ENCODE measurements around the gene C4orf51. TPM values are rescaled to one million over a fixed set of nuclear protein-coding genes. Genes with fewer than 3 reads are reported as not detected.

The C4orf51 gene
- total and polyA plus RNA-seq, 2 donors from 2014 or later: not detected

DNA sequence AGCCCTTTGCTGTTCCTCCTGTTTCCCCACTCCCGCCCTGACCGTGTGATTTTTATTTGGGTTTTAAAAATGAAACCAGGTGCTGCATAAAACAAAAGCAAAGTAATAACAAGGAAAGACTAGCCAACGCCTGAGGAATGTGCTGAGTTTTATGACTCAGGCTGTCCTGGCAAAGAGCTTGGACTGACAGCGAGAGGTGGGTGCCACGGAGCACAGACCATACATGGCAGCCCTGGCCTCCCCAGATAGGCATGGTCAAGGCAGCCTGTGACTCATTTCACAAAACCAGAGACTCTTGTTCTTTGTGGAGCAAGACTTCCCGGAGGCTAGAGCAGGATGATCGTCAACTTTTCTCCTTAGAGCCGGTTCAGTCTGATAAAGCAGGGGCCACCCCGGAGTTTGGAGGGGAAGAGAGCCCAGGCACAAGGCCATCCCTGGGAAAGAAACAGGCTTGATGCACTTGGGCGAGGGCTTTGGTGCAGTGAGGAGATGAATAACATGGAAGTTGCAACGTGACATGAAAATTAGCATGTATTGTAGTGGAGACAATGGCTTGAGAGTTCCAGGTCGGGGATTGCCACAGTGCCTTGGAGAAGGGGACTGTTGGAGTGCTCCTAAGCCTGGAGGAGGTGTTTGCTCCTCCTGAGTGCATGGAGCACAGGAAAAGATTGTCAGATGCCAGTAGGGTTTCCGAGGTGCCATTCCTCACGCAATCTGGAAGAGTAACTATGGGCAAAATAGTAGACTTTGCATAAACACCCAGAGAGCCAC, 54.8 kb downstream of the C4orf51 start:
- TF ChIP-seq CTCF (IDR thresholded peaks at IDR 0.05; ENCODE audit: borderline replicate concordance, extremely low read depth, insufficient read depth): no peak
- Histone ChIP-seq H3K36me3 (ENCODE audit: control insufficient read depth in 2 of 3, insufficient read depth in 3 of 3, low read length in 3 of 3) (no peaks in the 10 kb centered on the region), H3K27me3 (ENCODE audit: control insufficient read depth, insufficient read depth, low read length) (no peaks in the 10 kb centered on the region), H3K9ac (ENCODE audit: low read length in 3 of 3) (no peak overlapping the region), H3K4me1 (ENCODE audit: control insufficient read depth in 2 of 3, insufficient read depth in 2 of 3, low read depth in 1 of 3, low read length in 3 of 3) (peaks cover 6 to 27% (median 26%) of the 10 kb centered on the region in 3 donors), H3K27ac (ENCODE audit: low read depth in 2 of 2, low read length in 2 of 2) (peak overlapping the region; percentile 40 to 97), H3K4me3 (ENCODE audit: low read length in 3 of 3) (no peak overlapping the region), H3K9me3 (ENCODE audit: control insufficient read depth in 2 of 3, insufficient read depth in 1 of 3, low read length in 3 of 3) (no peaks in the 10 kb centered on the region)
- no peak for FAIRE-seq
- intact Hi-C loops (cut with DNase I): no loop called here
- DNase-seq: peak in 3 of 5 donors; percentile 19 to 89 (median 49)

- H3K4me1 ChIP-seq (ENCODE audit: control insufficient read depth in 2 of 3, insufficient read depth in 2 of 3, low read depth in 1 of 3, low read length in 3 of 3): peaks cover 6 to 26% (median 26%) of the 10 kb centered on the region in 3 donors
- intact Hi-C loops (cut with DNase I): no loop called here
- FAIRE-seq: no peak
Measured at GRCh38 chr4:145735347-145735675, 55.4 kb downstream of the C4orf51 start.

GRCh38 chr4:145735827-145736226, 55.9 kb downstream of the C4orf51 start:
- Histone ChIP-seq H3K4me1 (ENCODE audit: control insufficient read depth in 2 of 3, insufficient read depth in 2 of 3, low read depth in 1 of 3, low read length in 3 of 3) (peaks cover 4 to 25% (median 21%) of the 10 kb centered on the region in 3 donors), H3K9ac (ENCODE audit: low read length in 3 of 3) (no peak overlapping the region), H3K27ac (ENCODE audit: low read depth in 2 of 2, low read length in 2 of 2) (peak overlapping the region in 1 of 2 donors; percentile 62), H3K4me3 (ENCODE audit: low read length in 3 of 3) (no peak overlapping the region), H3K36me3 (ENCODE audit: control insufficient read depth in 2 of 3, insufficient read depth in 3 of 3, low read length in 3 of 3) (no peaks in the 10 kb centered on the region), H3K27me3 (ENCODE audit: control insufficient read depth, insufficient read depth, low read length) (no peaks in the 10 kb centered on the region), H3K9me3 (ENCODE audit: control insufficient read depth in 2 of 3, insufficient read depth in 1 of 3, low read length in 3 of 3) (no peaks in the 10 kb centered on the region)
- DNase-seq (no peak), FAIRE-seq (no peak)
- intact Hi-C loops (cut with DNase I): no loop called here
- TF ChIP-seq CTCF (IDR thresholded peaks at IDR 0.05; ENCODE audit: borderline replicate concordance, extremely low read depth, insufficient read depth): no peak

More at GRCh38 chr4:145735347-145735675, 55.4 kb downstream of the C4orf51 start:
- Histone ChIP-seq H3K4me3 (ENCODE audit: low read length in 3 of 3) (no peak overlapping the region), H3K27ac (ENCODE audit: low read depth in 2 of 2, low read length in 2 of 2) (peak overlapping the region in 1 of 2 donors; percentile 97), H3K9ac (ENCODE audit: low read length in 3 of 3) (no peak overlapping the region), H3K9me3 (ENCODE audit: control insufficient read depth in 2 of 3, insufficient read depth in 1 of 3, low read length in 3 of 3) (no peaks in the 10 kb centered on the region), H3K36me3 (ENCODE audit: control insufficient read depth in 2 of 3, insufficient read depth in 3 of 3, low read length in 3 of 3) (no peaks in the 10 kb centered on the region), H3K27me3 (ENCODE audit: control insufficient read depth, insufficient read depth, low read length) (no peaks in the 10 kb centered on the region)
- peak in 2 of 5 donors; percentile 18 to 40 for DNase-seq
- no peak for TF ChIP-seq CTCF (IDR thresholded peaks at IDR 0.05; ENCODE audit: borderline replicate concordance, extremely low read depth, insufficient read depth)
